ENCODE measurements around the gene IRS2. TPM values are rescaled to one million over a fixed set of nuclear protein-coding genes. Genes with fewer than 3 reads are reported as not detected.
A peak's percentile ranks its signal among the peaks of the same experiment; 100 is the strongest.

The IRS2 gene
- total RNA-seq, 6 donors from 2014 or later, result 31.8 to 67.9 (median 46.4) TPM

GRCh38 chr13:109745060-109745459, 41.3 kb downstream of the IRS2 start:
- ATAC-seq (ENCODE audit: low FRiP score in 2 of 2) (no peak), DNase-seq (no peak)
- H3K9me3 ChIP-seq, result no peaks in the 10 kb centered on the region
- no peak overlapping the region for H3K27ac ChIP-seq
- H3K4me3 ChIP-seq, result no peak overlapping the region
- peaks cover 0 to 15% (median 10%) of the 10 kb centered on the region in 4 donors for H3K4me1 ChIP-seq
- H3K27me3 ChIP-seq, result no peaks in the 10 kb centered on the region
- no peak for TF ChIP-seq EP300 (IDR thresholded peaks at IDR 0.05)
- TF ChIP-seq POLR2AphosphoS5 (IDR thresholded peaks at IDR 0.05), result no peak
- TF ChIP-seq POLR2A (IDR thresholded peaks at IDR 0.05), result no peak
- TF ChIP-seq, protein P1, sequence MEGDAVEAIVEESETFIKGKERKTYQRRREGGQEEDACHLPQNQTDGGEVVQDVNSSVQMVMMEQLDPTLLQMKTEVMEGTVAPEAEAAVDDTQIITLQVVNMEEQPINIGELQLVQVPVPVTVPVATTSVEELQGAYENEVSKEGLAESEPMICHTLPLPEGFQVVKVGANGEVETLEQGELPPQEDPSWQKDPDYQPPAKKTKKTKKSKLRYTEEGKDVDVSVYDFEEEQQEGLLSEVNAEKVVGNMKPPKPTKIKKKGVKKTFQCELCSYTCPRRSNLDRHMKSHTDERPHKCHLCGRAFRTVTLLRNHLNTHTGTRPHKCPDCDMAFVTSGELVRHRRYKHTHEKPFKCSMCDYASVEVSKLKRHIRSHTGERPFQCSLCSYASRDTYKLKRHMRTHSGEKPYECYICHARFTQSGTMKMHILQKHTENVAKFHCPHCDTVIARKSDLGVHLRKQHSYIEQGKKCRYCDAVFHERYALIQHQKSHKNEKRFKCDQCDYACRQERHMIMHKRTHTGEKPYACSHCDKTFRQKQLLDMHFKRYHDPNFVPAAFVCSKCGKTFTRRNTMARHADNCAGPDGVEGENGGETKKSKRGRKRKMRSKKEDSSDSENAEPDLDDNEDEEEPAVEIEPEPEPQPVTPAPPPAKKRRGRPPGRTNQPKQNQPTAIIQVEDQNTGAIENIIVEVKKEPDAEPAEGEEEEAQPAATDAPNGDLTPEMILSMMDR (IDR thresholded peaks at IDR 0.05), result no peak
- WGBS, 2 donors, result 89 to 97% methylated on average over 17 to 19 of the region's 19 CpGs
- H3K36me3 ChIP-seq, result no peaks in the 10 kb centered on the region

DNA sequence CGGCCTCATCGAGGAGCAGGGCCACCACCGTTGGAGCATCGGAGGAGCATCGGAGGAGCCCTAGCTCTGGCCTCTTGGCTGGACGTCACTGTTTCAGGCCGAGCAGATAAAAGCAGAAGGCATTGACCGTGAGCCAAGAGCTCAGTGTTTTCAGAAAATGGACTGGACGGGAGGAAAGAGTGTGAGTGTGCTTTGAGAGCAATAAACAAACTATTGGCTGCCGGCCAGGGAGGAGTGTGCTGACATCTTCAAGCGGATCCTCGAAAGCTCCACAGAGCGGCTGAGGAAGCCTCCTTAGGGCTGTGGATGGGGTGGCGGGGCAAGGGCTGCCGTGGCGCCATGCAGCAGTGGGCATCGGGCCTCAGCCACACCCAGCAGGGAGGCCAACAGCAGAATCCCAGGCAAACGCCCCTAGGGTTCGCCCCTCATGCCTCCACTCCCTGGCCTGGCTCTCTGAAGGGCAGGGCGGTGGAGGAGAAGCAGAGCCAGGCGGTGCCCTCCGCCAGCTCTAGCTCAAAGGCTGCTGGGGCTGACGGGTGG, 41.8 kb downstream of the IRS2 start:
- H3K27ac ChIP-seq, result no peak overlapping the region
- H3K4me3 ChIP-seq, result no peak overlapping the region
- DNase-seq (peak in 1 of 2 donors; percentile 67), ATAC-seq (ENCODE audit: low FRiP score in 2 of 2) (peak in 1 of 2 donors; percentile 13)
- H3K4me1 ChIP-seq, result peaks cover 0 to 15% (median 10%) of the 10 kb centered on the region in 4 donors
- H3K36me3 ChIP-seq, result no peaks in the 10 kb centered on the region
- WGBS, 2 donors, result 47 to 68% methylated on average over 11 to 23 of the region's 23 CpGs
- TF ChIP-seq, protein P1 (IDR thresholded peaks at IDR 0.05), result no peak
- TF ChIP-seq EP300 (IDR thresholded peaks at IDR 0.05), result no peak
- TF ChIP-seq POLR2AphosphoS5 (IDR thresholded peaks at IDR 0.05), result peak in 1 of 2 donors; percentile 22
- no peaks in the 10 kb centered on the region for H3K9me3 ChIP-seq
- no peaks in the 10 kb centered on the region for H3K27me3 ChIP-seq

- Histone ChIP-seq H3K36me3 (no peaks in the 10 kb centered on the region), H3K27ac (no peak overlapping the region), H3K4me3 (no peak overlapping the region), H3K9me3 (no peaks in the 10 kb centered on the region), H3K27me3 (no peaks in the 10 kb centered on the region), H3K4me1 (peaks cover 0 to 15% (median 10%) of the 10 kb centered on the region in 4 donors)
- no peak for DNase-seq
- WGBS, 2 donors, result 26 to 31% methylated on average over 12 of the region's 12 CpGs
- TF ChIP-seq POLR2A (IDR thresholded peaks at IDR 0.05) (no peak), EP300 (IDR thresholded peaks at IDR 0.05) (no peak)
- ATAC-seq (ENCODE audit: low FRiP score in 2 of 2), result no peak
Measured at GRCh38 chr13:109743706-109744453, 42.5 kb downstream of the IRS2 start.

GRCh38 chr13:109741966-109742365, 44.4 kb downstream of the IRS2 start:
- Histone ChIP-seq H3K9me3 (no peaks in the 10 kb centered on the region), H3K36me3 (no peaks in the 10 kb centered on the region), H3K4me1 (peaks cover 0 to 15% (median 10%) of the 10 kb centered on the region in 4 donors), H3K27me3 (no peaks in the 10 kb centered on the region), H3K27ac (no peak overlapping the region), H3K4me3 (no peak overlapping the region)
- no peak for DNase-seq
- ATAC-seq (ENCODE audit: low FRiP score in 2 of 2), result no peak
- TF ChIP-seq EP300 (IDR thresholded peaks at IDR 0.05), result no peak
- TF ChIP-seq, protein P1 (IDR thresholded peaks at IDR 0.05), result no peak
- TF ChIP-seq POLR2AphosphoS5 (IDR thresholded peaks at IDR 0.05), result no peak
- no peak for TF ChIP-seq POLR2A (IDR thresholded peaks at IDR 0.05)
- WGBS, 2 donors, result 87 to 90% methylated on average over 7 of the region's 7 CpGs

DNA sequence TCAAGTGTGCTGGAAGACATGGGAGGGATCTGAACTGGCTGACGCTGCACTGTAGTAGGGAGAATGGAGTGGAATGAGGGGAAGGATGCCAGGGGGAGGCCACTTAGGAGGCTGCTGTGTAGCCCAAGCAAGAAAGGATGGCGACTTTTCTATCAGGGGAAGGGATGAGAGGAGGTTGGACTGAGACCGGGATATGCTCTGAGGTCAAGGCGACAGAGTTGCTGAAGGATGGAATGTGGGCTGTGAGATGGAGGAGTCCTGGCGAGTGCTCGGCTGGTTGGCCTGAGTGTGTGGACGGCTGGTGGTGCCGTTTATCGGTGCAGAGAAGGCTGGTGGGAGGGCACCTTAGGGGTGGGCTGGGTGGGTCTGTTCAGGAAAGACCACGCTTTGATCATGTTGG, 45.7 kb downstream of the IRS2 start:
- WGBS, 2 donors, result 93 to 95% methylated on average over 10 of the region's 10 CpGs
- TF ChIP-seq POLR2A (IDR thresholded peaks at IDR 0.05) (no peak), POLR2AphosphoS5 (IDR thresholded peaks at IDR 0.05) (no peak), EP300 (IDR thresholded peaks at IDR 0.05) (no peak)
- TF ChIP-seq, protein P1 (IDR thresholded peaks at IDR 0.05), result no peak
- H3K36me3 ChIP-seq, result no peaks in the 10 kb centered on the region
- peaks cover 0 to 15% (median 10%) of the 10 kb centered on the region in 4 donors for H3K4me1 ChIP-seq
- no peak for ATAC-seq (ENCODE audit: low FRiP score in 2 of 2)
- H3K9me3 ChIP-seq, result no peaks in the 10 kb centered on the region
- H3K27ac ChIP-seq, result no peak overlapping the region
- no peak for DNase-seq
- H3K27me3 ChIP-seq, result no peaks in the 10 kb centered on the region
- no peak overlapping the region for H3K4me3 ChIP-seq

All from upper lobe of left lung (tissue), 6 donors.